GM21390 (cell line): ENCODE results near the gene VSTM4.

Experiments
- ATAC-seq: cut with Tn5 transposase; IDR thresholded peaks from one replicate; pipeline ENCODE4 v1.9.1; 2021; ENCODE audit not compliant: unreplicated experiment

VSTM4 gene

GRCh38 chr10:49117376-49118070 lies 2.2 kb upstream of the VSTM4 start:
- no peak for ATAC-seq

DNA sequence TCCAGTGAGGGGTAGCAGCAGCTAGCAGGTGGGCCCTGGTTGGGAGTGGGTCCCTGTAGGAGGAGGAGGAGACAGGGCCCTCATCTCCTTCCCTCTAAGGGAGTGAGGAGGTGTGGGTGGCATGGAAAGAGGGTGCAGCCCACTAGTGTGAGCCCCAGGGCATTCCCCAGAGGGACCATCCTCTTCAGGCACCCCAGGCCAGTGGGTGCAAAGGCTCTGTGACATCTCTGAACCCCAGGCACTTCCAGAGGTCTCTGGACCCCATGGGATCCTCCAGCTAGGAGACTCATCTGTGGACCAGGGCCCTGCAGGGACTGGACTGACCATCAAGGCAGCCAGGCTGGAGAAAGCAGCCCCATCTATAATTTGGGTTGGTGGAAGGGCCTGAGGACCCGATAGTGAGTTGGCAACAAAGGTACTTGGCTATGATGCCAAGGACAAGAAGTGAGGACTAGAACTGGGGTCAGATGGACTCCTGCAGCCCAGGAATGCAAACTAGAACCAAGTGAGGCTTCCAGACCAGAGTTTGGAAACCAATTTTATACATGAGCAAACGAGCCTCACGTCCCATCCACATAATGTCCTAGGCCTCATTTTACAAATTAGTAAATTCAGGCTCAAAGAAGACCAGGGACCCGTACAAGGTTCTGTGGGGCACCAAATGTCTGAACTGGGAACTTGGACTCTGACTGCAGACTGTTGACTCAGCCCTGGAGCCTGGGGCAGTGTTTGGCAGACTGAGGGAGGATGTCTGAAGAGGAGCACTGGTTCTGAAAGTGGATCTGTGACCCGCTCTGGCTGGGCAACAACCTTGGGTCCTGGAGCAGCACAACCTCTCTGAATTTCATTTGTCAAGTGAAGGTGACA lies 1.4 kb upstream of the VSTM4 start:
- ATAC-seq, result no peak

DNA sequence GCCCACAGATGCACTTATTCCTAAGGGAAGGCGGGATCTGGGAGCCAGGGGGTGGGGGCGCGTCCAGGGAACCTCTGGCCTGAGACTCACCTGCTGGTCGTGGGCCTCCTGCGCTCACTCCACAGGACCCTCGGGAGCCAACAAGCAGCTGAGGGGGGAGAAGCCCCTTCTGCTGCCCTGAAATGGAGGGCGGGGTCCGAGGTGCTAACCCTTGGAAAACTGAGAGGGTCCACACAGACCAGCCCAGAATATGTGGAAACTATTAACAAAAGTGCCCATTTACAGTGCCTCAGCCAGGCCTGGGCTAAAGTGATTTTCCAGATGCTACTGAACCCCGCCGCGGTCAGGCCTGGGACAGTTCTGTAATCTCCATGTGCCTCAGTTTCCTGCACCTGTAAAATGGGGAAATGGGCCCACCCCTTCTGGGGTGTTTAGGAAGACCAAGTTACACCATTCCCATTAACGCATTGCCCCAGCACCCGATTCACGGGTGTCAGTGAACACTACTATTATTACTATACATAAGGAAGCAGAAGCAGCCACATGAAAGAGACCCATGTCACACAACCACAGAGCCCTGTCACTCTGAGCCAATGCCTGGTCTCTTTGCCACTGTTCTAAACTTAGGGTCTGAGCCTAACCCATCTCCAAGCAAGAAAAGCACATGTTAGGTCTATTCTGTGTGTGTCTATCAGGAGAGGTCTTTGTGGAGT lies 630 bp upstream of the VSTM4 start:
- ATAC-seq, result no peak

- ATAC-seq, result no peak
These were observed 656 bp downstream of the VSTM4 start for GRCh38 chr10:49114718-49115014.

GRCh38 chr10:49113741-49114141 lies 1.6 kb downstream of the VSTM4 start:
- ATAC-seq, result no peak

DNA sequence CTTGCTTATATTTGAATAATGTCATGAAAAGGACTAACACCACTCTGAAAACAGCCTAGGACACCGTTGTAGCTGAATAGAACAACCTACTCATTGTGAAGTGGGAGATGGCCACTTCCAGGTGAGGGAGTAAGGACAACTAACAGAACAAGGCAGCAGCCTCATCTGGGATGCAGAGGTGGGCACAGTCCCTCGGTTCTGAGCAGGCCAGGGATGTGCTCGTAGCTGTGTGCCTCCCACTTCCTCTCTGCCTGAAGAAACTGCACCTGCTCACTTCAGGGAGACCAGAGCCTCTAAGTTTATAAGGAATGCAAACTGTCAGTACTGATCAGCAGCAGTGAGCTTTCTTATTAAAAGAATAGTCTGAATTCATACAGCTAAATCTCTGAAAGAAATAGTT lies 2.5 kb downstream of the VSTM4 start:
- ATAC-seq, result no peak

GRCh38 chr10:49112098-49112497 lies 3.2 kb downstream of the VSTM4 start:
- ATAC-seq, result no peak

GRCh38 chr10:49111320-49111698 lies 4.0 kb downstream of the VSTM4 start:
- ATAC-seq, result no peak

DNA sequence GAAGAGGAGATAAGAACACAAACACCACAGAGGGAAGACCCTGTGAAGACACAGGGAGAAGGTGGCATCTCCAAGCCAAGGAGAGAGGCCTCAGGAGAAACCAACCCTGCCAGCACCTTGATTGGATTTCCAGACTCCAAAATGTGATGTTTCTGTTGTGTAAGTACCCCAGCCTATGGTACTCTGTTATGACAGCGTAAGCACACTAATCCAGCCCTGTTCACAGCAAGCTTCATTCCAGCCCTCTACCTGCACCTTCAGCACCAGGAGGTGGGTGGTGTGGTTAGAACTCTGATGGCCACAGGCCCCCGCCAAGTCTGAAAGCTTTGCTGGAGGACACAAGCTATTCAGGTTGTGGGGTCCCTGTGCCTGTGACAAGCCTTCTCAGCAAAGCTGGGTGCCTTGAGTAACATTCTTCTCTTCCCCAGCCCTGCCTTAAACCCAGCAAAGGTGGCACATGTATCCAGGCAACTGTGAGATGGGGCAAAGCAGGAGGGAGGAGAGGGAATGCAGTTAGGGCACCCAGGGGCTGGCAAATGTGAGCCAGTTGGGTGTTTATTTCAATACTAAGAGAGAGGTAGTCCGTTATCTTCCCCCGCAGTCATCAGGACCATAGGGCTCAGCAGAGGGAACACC lies 4.5 kb downstream of the VSTM4 start:
- no peak for ATAC-seq

GRCh38 chr10:49109669-49110340 lies 5.5 kb downstream of the VSTM4 start:
- no peak for ATAC-seq

- no peak for ATAC-seq
These were observed 6.7 kb downstream of the VSTM4 start for GRCh38 chr10:49108656-49109055.

- no peak for ATAC-seq
These were observed 7.4 kb downstream of the VSTM4 start for GRCh38 chr10:49107887-49108267.

DNA sequence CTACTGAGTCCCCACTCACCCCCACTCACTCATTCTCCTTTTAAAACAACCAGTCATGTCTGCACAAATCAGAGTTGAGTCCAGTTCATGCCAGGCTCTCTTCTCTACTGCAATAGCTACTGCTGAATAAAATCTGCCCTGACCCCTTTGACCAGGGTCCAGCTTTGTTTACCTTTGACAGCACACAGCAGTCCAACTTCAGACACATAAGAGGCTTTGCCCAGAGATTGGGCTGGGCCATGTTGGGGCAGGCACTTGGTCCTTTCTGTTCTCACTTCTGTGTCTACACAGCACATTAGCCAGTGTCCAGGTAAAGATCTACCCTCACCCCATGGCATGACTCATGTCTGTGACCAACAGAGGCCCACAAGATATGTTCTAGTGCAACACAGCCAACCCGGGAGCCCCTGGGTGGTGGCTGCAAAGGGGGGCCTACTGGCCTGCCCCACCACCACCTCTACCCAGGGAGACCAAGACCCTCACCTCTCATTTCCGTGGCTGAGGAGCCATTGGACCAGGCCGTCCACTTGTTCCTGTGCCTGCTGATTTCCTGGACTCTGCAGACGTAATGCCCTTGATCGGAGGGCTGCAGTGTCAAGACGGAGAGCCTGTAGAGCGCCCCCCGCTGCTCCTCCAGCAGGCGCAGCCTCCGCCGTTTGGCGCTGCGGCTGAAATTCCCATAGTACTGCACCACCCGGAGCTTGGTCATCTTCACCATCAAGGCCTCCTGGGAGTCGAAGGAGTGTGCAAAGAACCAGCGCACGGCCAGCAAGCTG lies 8.0 kb downstream of the VSTM4 start:
- no peak for ATAC-seq

- ATAC-seq, result no peak
These were observed 8.9 kb downstream of the VSTM4 start for GRCh38 chr10:49106451-49106850.

GRCh38 chr10:49105076-49105475 lies 10.2 kb downstream of the VSTM4 start:
- ATAC-seq, result no peak

- ATAC-seq, result no peak
These were observed 11.0 kb downstream of the VSTM4 start for GRCh38 chr10:49104323-49104722.

DNA sequence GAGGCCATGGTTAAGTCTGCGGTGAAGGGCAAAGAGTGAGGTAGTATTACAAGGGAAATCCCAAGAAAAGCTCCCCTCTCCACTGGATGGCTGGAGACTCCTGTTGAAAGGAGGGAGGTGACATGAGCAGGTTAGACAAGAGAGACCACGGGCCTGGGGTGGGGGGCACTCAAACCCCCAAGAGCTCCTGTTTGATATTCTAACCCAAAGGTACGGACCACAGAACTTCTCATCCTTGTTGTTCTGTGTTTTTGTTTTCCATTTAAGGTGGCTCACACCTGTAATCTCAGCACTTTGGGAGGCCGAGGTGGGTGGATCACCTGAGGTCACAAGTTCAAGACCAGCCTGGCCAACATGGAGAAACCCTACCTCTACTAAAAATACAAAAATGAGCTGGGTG lies 11.6 kb downstream of the VSTM4 start:
- no peak for ATAC-seq

DNA sequence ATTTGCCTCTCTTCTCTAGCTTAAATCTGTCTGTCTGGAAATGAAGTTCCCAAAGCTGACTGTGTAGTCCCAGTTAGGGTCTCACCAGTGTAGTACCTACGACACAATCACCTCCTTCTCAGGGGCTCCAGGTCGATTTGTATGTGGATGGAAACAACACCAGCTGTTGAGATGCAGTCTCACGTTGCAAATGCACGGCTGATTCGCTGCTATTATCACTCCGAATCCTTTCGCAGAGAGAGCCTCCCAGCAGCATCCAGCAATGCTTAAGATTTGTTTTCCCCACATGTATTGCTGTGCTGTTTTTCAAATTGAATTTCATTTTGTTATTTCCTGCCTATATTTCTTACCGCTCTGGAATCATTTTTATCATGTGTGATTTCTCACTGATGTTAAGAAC lies 16.3 kb downstream of the VSTM4 start:
- no peak for ATAC-seq

- no peak for ATAC-seq
These were observed 18.4 kb downstream of the VSTM4 start for GRCh38 chr10:49096890-49097445.

DNA sequence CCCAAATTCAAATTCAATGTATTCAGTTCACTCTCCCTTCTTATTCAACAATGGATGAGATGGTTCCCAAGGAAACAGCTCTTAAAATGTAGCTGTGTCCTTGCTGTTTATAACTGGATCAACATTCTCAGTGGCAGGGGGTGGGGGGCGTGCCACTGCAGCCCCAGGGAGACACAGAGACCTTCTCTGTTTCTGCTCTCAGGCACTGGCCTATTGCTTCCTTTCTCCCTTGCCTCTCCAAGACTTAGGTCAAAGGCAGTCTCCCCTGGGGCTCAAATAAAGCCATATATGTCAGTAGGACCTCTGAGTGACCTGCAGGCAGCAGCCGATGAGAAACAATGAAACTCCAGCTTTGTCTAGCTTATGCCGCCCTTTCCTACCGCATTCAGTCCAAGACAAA lies 20.7 kb downstream of the VSTM4 start:
- no peak for ATAC-seq
